AG04450 (cell line): Measurements from ENCODE around the gene NOL8. TPM values are rescaled to one million over a fixed set of nuclear protein-coding genes. Genes with fewer than 3 reads are reported as not detected.
A peak's percentile ranks its signal among the peaks of the same experiment; 100 is the strongest.

ENCODE experiments used
- CTCF ChIA-PET: fragments of 300-600, 350-600 bp; formaldehyde crosslinking; extraction: SDS; loops from one replicate; lab custom pipeline; 2022; ENCODE audit warnings: antibody characterized with exemption, inconsistent platforms; lab: Charles Lee
- POLR2A ChIA-PET: fragments of 350-600 bp; formaldehyde crosslinking; extraction: SDS; loops from one replicate; lab custom pipeline; 2021; ENCODE audit warnings: antibody characterized with exemption, inconsistent platforms; lab: Yijun Ruan, JAX
- DNase-seq: peaks from one replicate; pipeline ENCODE4 v3.0.0-alpha.2; 2011; ENCODE audit warnings: low read depth, low spot score
- H3K27ac ChIP-seq: one replicate; pipeline ENCODE4 v1.5.1; 2012; ENCODE audit warnings: low read depth, low read length, control low read depth
- H3K27me3 ChIP-seq: one replicate; pipeline ENCODE4 v1.6.0; 2012; ENCODE audit warnings: low read length; ENCODE audit not compliant: control insufficient read depth, insufficient read depth
- H3K4me3 ChIP-seq: 2 replicates; pipeline ENCODE4 v1.5.1; 2011; ENCODE audit warnings: mild to moderate bottlenecking, low read depth, low read length, control low read depth
- H3K9me3 ChIP-seq: 2 replicates; pipeline ENCODE4 v1.5.1; 2012; ENCODE audit warnings: low read length; ENCODE audit not compliant: control insufficient read depth, insufficient read depth
- CTCF ChIP-seq: IDR thresholded peaks from 2 replicates; pipeline ENCODE4 v1.5.1; 2011; ENCODE audit warnings: low read depth, low read length, control low read depth, inconsistent platforms
- polyA plus RNA-seq: library from polyadenylated mRNA; depleted of rRNA; stranded (reverse); fragments of >200 nt; gene quantifications from 2 replicates; pipeline ENCODE4 v1.2.3, GENCODE V29; 2011

Gene NOL8
- polyA plus RNA-seq, 1 experiment: 27.9 TPM

GRCh38 chr9:92292338-92293074, 32.6 kb downstream of the NOL8 start:
- no peak for TF ChIP-seq CTCF
- H3K4me3 ChIP-seq: peak overlapping the region; percentile 88
- DNase-seq: no peak
- H3K27me3 ChIP-seq: no peaks in the 10 kb centered on the region
- ChIA-PET POLR2A (interaction anchor here (0.9 to 1.9 kb wide), 3 partner anchors 15 to 154 kb away, joined by 3 to 8 read pairs (median 4); no protein-coding TSS in a partner anchor), CTCF (interaction anchor here (0.8 to 3.9 kb wide), 4 partner anchors 14 to 158 kb away, joined by 3 to 35 read pairs (median 4); no protein-coding TSS in a partner anchor)
- H3K27ac ChIP-seq: no peak overlapping the region
- H3K9me3 ChIP-seq: no peaks in the 10 kb centered on the region

DNA sequence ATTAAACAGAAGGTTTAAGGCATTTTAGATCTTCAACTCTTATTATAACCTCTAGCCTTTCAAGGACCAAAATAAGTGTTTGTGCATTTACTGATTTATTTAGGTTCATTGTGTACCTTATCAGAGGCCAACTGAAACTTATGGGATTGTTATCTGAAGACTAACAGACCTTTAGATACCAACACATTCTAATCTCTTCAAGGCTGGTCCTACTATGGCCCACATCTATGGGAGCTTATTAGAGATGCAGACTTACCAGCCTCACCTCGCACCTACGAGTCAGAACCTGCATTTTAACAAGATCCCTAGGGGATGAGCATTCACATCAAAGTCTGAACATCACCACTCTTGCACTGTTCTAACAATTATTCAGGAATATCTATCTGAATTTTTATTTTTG, 33.6 kb downstream of the NOL8 start:
- POLR2A ChIA-PET: interaction anchor here (0.6 to 1.9 kb wide), 5 partner anchors 14 to 153 kb away, joined by 3 to 8 read pairs (median 4); no protein-coding TSS in a partner anchor
- no peaks in the 10 kb centered on the region for H3K27me3 ChIP-seq
- H3K27ac ChIP-seq: no peak overlapping the region
- DNase-seq: no peak
- TF ChIP-seq CTCF: no peak
- peak overlapping the region; percentile 88 for H3K4me3 ChIP-seq
- CTCF ChIA-PET: interaction anchor here (0.6 to 3.9 kb wide), 6 partner anchors 34 to 157 kb away, joined by 3 to 35 read pairs (median 4); partner anchors contain the start of gene NOL8
- no peaks in the 10 kb centered on the region for H3K9me3 ChIP-seq

DNA sequence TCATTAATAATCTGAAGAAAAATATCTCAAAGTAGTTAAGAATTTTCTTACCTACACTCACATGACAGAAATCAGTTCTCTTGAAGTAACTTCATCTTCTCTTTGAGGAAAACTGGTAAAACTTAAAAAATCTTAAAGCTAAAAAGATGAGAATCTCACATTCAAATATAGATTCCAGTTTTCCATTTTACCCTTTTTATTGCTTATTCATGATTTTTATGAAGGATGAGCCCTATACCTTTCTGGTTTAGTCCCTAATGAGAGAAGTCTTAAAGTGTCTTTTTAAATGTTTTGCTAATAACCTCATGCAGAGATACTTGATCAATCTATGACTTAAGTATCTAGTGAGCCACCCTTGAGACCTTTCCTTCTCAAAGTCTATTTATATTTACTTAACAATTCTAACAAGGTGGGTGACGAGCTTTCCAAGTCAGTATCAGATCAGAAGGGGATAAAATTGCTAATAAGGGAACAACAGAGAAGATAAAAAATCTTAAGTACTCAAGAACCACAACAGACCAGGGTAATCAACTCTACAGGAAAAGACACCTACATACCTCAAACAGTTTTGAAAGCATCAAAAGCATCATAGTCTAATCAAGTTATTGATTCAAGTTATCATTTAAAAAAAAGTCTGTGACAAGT, 34.2 kb downstream of the NOL8 start:
- Histone ChIP-seq H3K9me3 (no peaks in the 10 kb centered on the region), H3K27me3 (no peaks in the 10 kb centered on the region), H3K4me3 (peak overlapping the region; percentile 14; the same call in 1 of the 2 replicates), H3K27ac (no peak overlapping the region)
- no peak for DNase-seq
- CTCF ChIA-PET: interaction anchor here (0.7 to 3.9 kb wide), 4 partner anchors 41 to 151 kb away, joined by 3 to 35 read pairs (median 5); no protein-coding TSS in a partner anchor
- no peak for TF ChIP-seq CTCF
- POLR2A ChIA-PET: interaction anchor here (1.9 kb wide), 1 partner anchor 45 kb away, joined by 8 read pairs; no protein-coding TSS in a partner anchor

DNA sequence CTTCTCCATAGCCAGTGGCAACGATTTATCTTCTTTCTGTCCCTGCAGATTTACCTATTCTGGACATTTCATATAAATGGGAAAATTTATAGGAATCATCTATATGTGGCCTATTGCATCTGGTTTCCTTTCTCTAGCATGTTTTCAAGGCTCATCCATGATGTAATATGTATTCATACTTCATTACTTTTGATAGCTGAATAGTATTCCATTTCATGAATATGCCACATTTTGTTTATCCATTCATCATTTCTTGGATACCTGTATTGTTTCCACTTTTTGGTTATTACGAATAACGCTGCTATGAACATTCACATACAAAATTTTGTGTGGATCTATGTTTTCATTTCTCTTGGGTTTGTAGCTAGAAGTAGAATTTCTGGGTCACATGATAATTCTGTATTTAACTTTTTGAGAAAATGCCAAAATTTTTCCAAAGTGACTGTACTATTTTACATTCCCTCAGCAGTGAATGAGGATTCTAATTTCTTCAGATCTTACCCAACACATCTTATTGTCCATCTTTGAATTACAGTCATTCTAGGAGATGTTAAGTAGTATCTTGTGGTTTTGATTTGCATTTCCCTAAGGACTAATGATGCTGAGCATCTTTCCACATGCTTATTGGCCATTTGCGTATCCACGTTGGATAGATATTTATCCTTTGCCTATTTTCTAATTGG, 35.3 kb downstream of the NOL8 start:
- H3K27ac ChIP-seq: no peak overlapping the region
- POLR2A ChIA-PET: no interaction called here

More for the DNA sequence above, 35.3 kb downstream of the NOL8 start:
- H3K27me3 ChIP-seq: no peaks in the 10 kb centered on the region
- CTCF ChIA-PET: interaction anchor here (0.6 to 3.9 kb wide), 4 partner anchors 11 to 156 kb away, joined by 3 to 35 read pairs (median 4); no protein-coding TSS in a partner anchor
- no peak for TF ChIP-seq CTCF
- no peak for DNase-seq
- no peak overlapping the region for H3K4me3 ChIP-seq
- H3K9me3 ChIP-seq: no peaks in the 10 kb centered on the region
